ENCODE data around the gene C11orf24. TPM values are rescaled to one million over a fixed set of nuclear protein-coding genes. Genes with fewer than 3 reads are reported as not detected.

Gene C11orf24
- total and polyA plus RNA-seq, 2 of the 4 experiments (the other 2 are of a cell fraction): 42.5 to 135 TPM

DNA sequence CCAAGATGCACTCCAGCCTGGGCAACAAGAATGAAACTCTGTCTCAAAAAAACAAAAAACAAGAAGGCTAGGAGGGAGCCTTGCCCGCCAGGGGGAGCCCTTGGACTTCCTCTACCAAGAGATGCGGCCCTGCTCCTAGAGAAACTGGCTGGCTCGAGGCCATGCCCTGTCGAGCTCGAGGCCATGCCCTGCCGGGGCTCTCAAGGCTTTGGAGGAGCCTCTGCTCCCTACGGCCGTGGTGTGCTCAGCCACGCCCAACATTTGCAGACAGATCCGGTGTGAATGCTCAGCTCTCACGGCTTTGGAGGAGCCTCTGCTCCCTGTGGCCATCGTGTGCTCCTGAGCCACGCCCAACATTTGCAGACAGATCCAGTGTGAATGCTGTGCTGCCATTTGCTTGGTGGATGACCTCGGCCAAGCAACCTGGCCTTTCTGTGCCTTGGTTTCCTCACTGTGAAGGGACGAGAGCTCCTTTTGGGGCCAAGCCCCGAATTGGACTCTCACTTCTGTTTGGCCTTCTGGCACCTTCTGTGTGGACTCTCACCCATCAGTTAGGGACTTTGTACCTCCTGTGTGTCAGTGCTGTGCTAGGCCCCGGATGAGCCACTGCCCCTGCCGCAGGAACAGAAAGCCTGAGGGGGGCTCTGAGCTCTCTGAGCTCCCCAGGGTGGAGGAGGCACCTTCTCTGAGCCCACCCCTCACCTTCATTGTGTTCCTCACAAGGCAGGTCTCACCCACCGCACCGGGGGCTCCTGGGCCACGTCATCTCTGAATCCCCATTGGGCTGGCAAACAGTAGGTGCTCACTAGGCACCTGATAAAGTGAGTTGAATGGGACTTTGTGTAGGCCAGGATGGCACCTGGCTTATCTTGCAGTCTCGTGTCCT, 14.1 kb downstream of the C11orf24 start:
- H2AFZ ChIP-seq (replicated peaks; ENCODE audit: low read length, poor library complexity): peak overlapping the region; percentile 93
- H4K5ac ChIP-seq (ENCODE audit: low read depth, low read length): peak overlapping the region; percentile 61
- peak overlapping the region; percentile 27 for H2BK120ac ChIP-seq (ENCODE audit: low read depth, low read length)
- H3K4me3 ChIP-seq (ENCODE audit: insufficient read depth, low read depth, low read length): no peak overlapping the region
- H4K20me1 ChIP-seq (ENCODE audit: insufficient read depth, low read length): peaks cover 13% of the 10 kb centered on the region
- peak overlapping the region; percentile 54 for H3K14ac ChIP-seq (replicated peaks; ENCODE audit: low read depth, low read length)
- dilution Hi-C loops (cut with HindIII; ENCODE audit: low sequenced_read_pairs, unreplicated experiment): no loop called here
- H3K56ac ChIP-seq (ENCODE audit: extremely low read depth, insufficient read depth, low read length): no peak overlapping the region
- no peak overlapping the region; the same call in 1 of the 2 replicates for H3K18ac ChIP-seq (ENCODE audit: low read depth, low read length)
- H2BK5ac ChIP-seq (ENCODE audit: low read depth, low read length, poor library complexity, severe bottlenecking): no peak overlapping the region
- H2AK9ac ChIP-seq (replicated peaks; ENCODE audit: low read depth, low read length, poor library complexity): peak overlapping the region; percentile 94
- ATAC-seq (ENCODE audit: low read depth) (peak; percentile 74), DNase-seq (peak; percentile 83)
- CTCF ChIA-PET: interaction anchor here (0.6 to 1.2 kb wide), 10 partner anchors 11 to 126 kb away, joined by 3 to 5 read pairs (median 3); no protein-coding TSS in a partner anchor
- peak overlapping the region; percentile 55 for H3K4ac ChIP-seq (ENCODE audit: low read depth, low read length)
- no peak overlapping the region for H2BK20ac ChIP-seq (ENCODE audit: low read depth, low read length)
- BruUV-seq (replicated peaks): no TSS peak
- no peak overlapping the region for H3K27ac ChIP-seq (ENCODE audit: insufficient read depth, low read length)
- 51% methylated on average over 13 of the region's 22 CpGs; no CpG with 5 or more reads in 1 of the 2 experiments for WGBS, 2 experiments (ENCODE audit: extremely low coverage in 2 of 2, insufficient read length in 1 of 2)
- peak overlapping the region; percentile 72 to 90; a peak in 3 of 4 replicates for H4K8ac ChIP-seq (ENCODE audit: low read depth in 2 of 2, low read length in 2 of 2)
- in situ Hi-C loops (cut with MboI; ENCODE audit: low sequenced_read_pairs): loop anchor here (5.0 kb wide), 1 partner anchor 40 kb away; no protein-coding TSS in a partner anchor
- H3K23ac ChIP-seq (ENCODE audit: low read depth, low read length): no peak overlapping the region
- no peak overlapping the region for H3K9ac ChIP-seq (ENCODE audit: low read depth, low read length)
- intact Hi-C loops (cut with micrococcal nuclease): loop anchor here (1.0 to 2.0 kb wide), 4 partner anchors 40 to 325 kb away; no protein-coding TSS in a partner anchor
- no peaks in the 10 kb centered on the region for H3K9me3 ChIP-seq (ENCODE audit: control insufficient read depth, insufficient read depth, low read length)
- peak overlapping the region; percentile 84 for H4K91ac ChIP-seq (ENCODE audit: insufficient read depth, low read depth, low read length)
- peaks cover 23% of the 10 kb centered on the region for H3K36me3 ChIP-seq (ENCODE audit: control insufficient read depth, insufficient read depth, low read length)
- TF ChIP-seq RAD21 (IDR thresholded peaks at IDR 0.05; ENCODE audit: low read length): peak; percentile 82
- TF ChIP-seq, protein P1, sequence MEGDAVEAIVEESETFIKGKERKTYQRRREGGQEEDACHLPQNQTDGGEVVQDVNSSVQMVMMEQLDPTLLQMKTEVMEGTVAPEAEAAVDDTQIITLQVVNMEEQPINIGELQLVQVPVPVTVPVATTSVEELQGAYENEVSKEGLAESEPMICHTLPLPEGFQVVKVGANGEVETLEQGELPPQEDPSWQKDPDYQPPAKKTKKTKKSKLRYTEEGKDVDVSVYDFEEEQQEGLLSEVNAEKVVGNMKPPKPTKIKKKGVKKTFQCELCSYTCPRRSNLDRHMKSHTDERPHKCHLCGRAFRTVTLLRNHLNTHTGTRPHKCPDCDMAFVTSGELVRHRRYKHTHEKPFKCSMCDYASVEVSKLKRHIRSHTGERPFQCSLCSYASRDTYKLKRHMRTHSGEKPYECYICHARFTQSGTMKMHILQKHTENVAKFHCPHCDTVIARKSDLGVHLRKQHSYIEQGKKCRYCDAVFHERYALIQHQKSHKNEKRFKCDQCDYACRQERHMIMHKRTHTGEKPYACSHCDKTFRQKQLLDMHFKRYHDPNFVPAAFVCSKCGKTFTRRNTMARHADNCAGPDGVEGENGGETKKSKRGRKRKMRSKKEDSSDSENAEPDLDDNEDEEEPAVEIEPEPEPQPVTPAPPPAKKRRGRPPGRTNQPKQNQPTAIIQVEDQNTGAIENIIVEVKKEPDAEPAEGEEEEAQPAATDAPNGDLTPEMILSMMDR (conservative IDR thresholded peaks at IDR 0.05; ENCODE audit: low read depth, low read length): peak; percentile 85
- TF ChIP-seq MXI1 (IDR thresholded peaks at IDR 0.05; ENCODE audit: borderline replicate concordance, low read depth, low read length): peak; percentile 28; the same call in 1 of the 2 replicates
- TF ChIP-seq SMC3 (IDR thresholded peaks at IDR 0.05; ENCODE audit: low read depth, low read length): peak; percentile 86
- TF ChIP-seq POLR2A (IDR thresholded peaks at IDR 0.05; ENCODE audit: low read depth, low read length): no peak
- TF ChIP-seq FOS (IDR thresholded peaks at IDR 0.05; ENCODE audit: low read depth, low read length): no peak
- no peak overlapping the region; the same call in 1 of the 2 replicates for H3K4me2 ChIP-seq (ENCODE audit: low read depth, low read length)
- H3K27me3 ChIP-seq (ENCODE audit: control insufficient read depth, insufficient read depth, low read length): no peaks in the 10 kb centered on the region
- peak overlapping the region; percentile 93 for H2AK5ac ChIP-seq (ENCODE audit: low read depth, low read length)
- peaks cover 9% of the 10 kb centered on the region for H3K9me1 ChIP-seq (ENCODE audit: insufficient read depth, low read length)
- H3K4me1 ChIP-seq (ENCODE audit: control insufficient read depth, insufficient read depth, low read length): peaks cover 11% of the 10 kb centered on the region
- peaks cover 0 to 13% of the 10 kb centered on the region in 2 experiments; a peak in 1 of 4 replicates for H3K79me1 ChIP-seq (ENCODE audit: low read depth in 1 of 2, low read length in 2 of 2)
- POLR2A ChIA-PET (ENCODE audit: unreplicated experiment): interaction anchor here (0.8 kb wide), 1 partner anchor 39 kb away, joined by 3 read pairs; no protein-coding TSS in a partner anchor
- H2BK15ac ChIP-seq (ENCODE audit: low read depth, low read length): peak overlapping the region; percentile 75; the same call in 1 of the 3 replicates
